Left lung (tissue), 10 donors: Measurements from ENCODE around the gene HERPUD1. TPM values are rescaled to one million over a fixed set of nuclear protein-coding genes. Genes with fewer than 3 reads are reported as not detected.
"Not testable (repeated sequence)": the region's sequence is repeated elsewhere in the genome, so short reads cannot be mapped to it uniquely, and the experiment has no call there.

ENCODE experiments used
- ATAC-seq: fragments of 200-7000 bp; cut with Tn5 transposase; one replicate; pipeline ENCODE4 v1.9.1; 2020; ENCODE audit warnings: moderate library complexity
- DNase-seq, 4 donors: peaks; one replicate each; pipeline ENCODE4 v3.0.0-alpha.2; 2013 to 2020
- H3K27ac ChIP-seq, 2 donors: fragments of 200-600 bp; sonication (generic) in 1 of 2; one replicate each; pipeline versions ENCODE4 v1.5.0 to v1.8.0; 2020 to 2021
- H3K27me3 ChIP-seq, 2 donors: fragments of 200-600 bp; sonication (generic) in 1 of 2; one replicate each; pipeline versions ENCODE4 v1.5.0 to v1.8.0; 2020 to 2021
- H3K36me3 ChIP-seq, 2 donors: fragments of 200-600 bp; sonication (generic) in 1 of 2; one replicate each; pipeline versions ENCODE4 v1.5.0 to v1.8.0; 2020 to 2021
- H3K4me1 ChIP-seq, 2 donors: fragments of 200-600 bp; one replicate each; pipeline ENCODE4 v1.8.0; 2021
- H3K4me3 ChIP-seq, 2 donors: fragments of 200-600 bp; sonication (generic) in 1 of 2; one replicate each; pipeline versions ENCODE4 v1.5.0 to v1.8.0; 2020 to 2021; ENCODE audit warnings: mild to moderate bottlenecking in 1 of 2
- H3K9me3 ChIP-seq, 2 donors: fragments of 200-600 bp; sonication (generic) in 1 of 2; one replicate each; pipeline versions ENCODE4 v1.5.0 to v1.8.0; 2020 to 2021
- CTCF ChIP-seq, 2 donors: fragments of 200-600 bp; sonication (generic) in 1 of 2; IDR thresholded peaks; one replicate each; pipeline versions ENCODE4 v1.5.0 to v1.8.0; 2021; ENCODE audit warnings: antibody characterized with exemption in 2 of 2
- intact Hi-C, 2 donors: fragments of 100-400 bp; cut with DNase I; formaldehyde crosslinking; loops; one replicate each; pipeline versions ENCODE4 v1.11.2 to v1.14.2; 2022
- polyA plus RNA-seq, 6 donors: library from polyadenylated mRNA; unstranded; fragments of 120-200 nt; gene quantifications; one replicate each; pipeline ENCODE4 v1.2.1, GENCODE V29; 2013; ENCODE audit not compliant: insufficient read length in 6 of 6
- total RNA-seq, 2 donors: library from RNA; stranded (reverse); fragmentation: NEBNext Ultra II Directional; extraction: Animal tissue kit (Norgen Biotek cat#: 25700); gene quantifications; one replicate each; pipeline ENCODE4 v1.2.1, GENCODE V29; 2021
- donor health status: DM: no; HTN: yes; CAD: no.
- donor health status: DM: no; HTN: no; CAD: no.

HERPUD1 gene
- total and polyA plus RNA-seq, 8 donors, result 99.6 to 155 (median 115) TPM

- Histone ChIP-seq H3K36me3 (peaks cover 0 to 9% of the 10 kb centered on the region in 2 donors), H3K4me1 (peaks cover 26 to 66% of the 10 kb centered on the region in 2 donors), H3K9me3 (no peaks in the 10 kb centered on the region), H3K27ac (peak overlapping the region in 1 of 2 donors; percentile 45), H3K27me3 (no peaks in the 10 kb centered on the region), H3K4me3 (no peak overlapping the region)
- TF ChIP-seq CTCF (IDR thresholded peaks at IDR 0.05), result no peak
- intact Hi-C loops, result no loop called here
- ATAC-seq, result no peak
- no peak for DNase-seq
These were observed 54.0 kb downstream of the HERPUD1 start for GRCh38 chr16:56985962-56986360.

- Histone ChIP-seq H3K4me1 (peaks cover 27 to 70% of the 10 kb centered on the region in 2 donors), H3K27me3 (no peaks in the 10 kb centered on the region), H3K27ac (peak overlapping the region in 1 of 2 donors; percentile 45), H3K4me3 (no peak overlapping the region), H3K36me3 (peaks cover 0 to 9% of the 10 kb centered on the region in 2 donors), H3K9me3 (no peaks in the 10 kb centered on the region)
- DNase-seq (no peak), ATAC-seq (no peak)
- intact Hi-C loops, result no loop called here
- TF ChIP-seq CTCF (IDR thresholded peaks at IDR 0.05), result no peak
These were observed 54.4 kb downstream of the HERPUD1 start for GRCh38 chr16:56986361-56986760.

DNA sequence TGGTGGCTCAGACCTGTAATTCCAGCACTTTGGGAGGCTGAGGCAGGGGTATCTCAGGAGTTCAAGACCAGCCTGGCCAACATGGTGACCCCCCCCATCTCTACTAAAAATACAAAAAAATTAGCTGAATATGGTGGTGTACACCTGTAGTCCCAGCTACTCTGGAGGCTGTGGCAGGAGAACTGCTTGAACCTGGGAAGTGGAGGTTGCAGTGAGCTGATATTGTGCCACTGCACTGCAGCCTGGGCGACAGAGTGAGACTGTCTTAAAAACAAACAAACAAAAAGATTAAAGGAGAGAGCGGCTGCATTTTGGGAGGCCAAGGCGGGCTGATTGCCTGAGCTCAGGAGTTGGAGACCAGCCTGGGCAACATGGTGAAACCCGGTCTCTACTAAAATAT lies 55.0 kb downstream of the HERPUD1 start:
- H3K4me3 ChIP-seq, H3K9me3 ChIP-seq, ATAC-seq, DNase-seq, H3K36me3 ChIP-seq, H3K27me3 ChIP-seq, intact Hi-C loops: not testable (repeated sequence)
- peaks cover 27 to 76% of the 10 kb centered on the region in 2 donors for H3K4me1 ChIP-seq
- peak overlapping the region in 1 of 2 donors; percentile 45 for H3K27ac ChIP-seq

DNA sequence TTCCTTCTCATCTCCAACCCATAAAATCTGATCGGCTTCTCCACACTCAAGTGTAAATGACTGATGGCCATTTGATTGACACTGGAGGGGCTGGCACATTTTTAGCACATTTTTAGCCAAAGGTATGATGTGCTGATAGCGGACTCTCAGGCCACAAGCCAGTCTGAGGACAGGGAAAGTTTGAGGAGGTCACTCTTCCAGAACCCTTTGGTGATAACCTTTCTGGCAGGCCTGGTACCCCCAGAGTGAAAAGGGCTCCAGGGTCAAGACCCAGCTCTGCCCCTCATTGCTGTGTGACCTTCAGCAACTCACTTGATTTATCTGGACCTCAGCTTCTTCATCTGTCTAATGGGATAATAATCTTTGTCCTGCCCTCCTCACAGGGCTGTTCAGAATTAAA lies 55.8 kb downstream of the HERPUD1 start:
- H3K27me3 ChIP-seq, result no peaks in the 10 kb centered on the region
- H3K4me3 ChIP-seq, result peak overlapping the region in 1 of 2 donors; percentile 88
- no peak for TF ChIP-seq CTCF (IDR thresholded peaks at IDR 0.05)
- ATAC-seq, result no peak
- H3K4me1 ChIP-seq, result peaks cover 27 to 82% of the 10 kb centered on the region in 2 donors
- intact Hi-C loops, result no loop called here
- no peaks in the 10 kb centered on the region for H3K9me3 ChIP-seq
- H3K36me3 ChIP-seq, result no peaks in the 10 kb centered on the region
- peak overlapping the region in 1 of 2 donors; percentile 94 for H3K27ac ChIP-seq
- no peak for DNase-seq

- ATAC-seq, result peak; percentile 3
- Histone ChIP-seq H3K27ac (peak overlapping the region; percentile 80 to 94), H3K4me3 (peak overlapping the region; percentile 77 to 88), H3K9me3 (no peaks in the 10 kb centered on the region), H3K27me3 (no peaks in the 10 kb centered on the region), H3K4me1 (peaks cover 27 to 89% of the 10 kb centered on the region in 2 donors), H3K36me3 (no peaks in the 10 kb centered on the region)
- intact Hi-C loops, result no loop called here
- TF ChIP-seq CTCF (IDR thresholded peaks at IDR 0.05), result no peak
- peak in 1 of 4 donors; percentile 27 for DNase-seq
These were observed 56.4 kb downstream of the HERPUD1 start for GRCh38 chr16:56988161-56988947.
